ENCODE measurements around the gene RPS6KA5. TPM values are rescaled to one million over a fixed set of nuclear protein-coding genes. Genes with fewer than 3 reads are reported as not detected.

The RPS6KA5 gene
- total RNA-seq, 1 experiment from 2014 or later: 2.6 TPM

- DNase-seq (ENCODE audit: low read depth, low spot score) (no peak), ATAC-seq (no peak)
- H3K27ac ChIP-seq (ENCODE audit: low read length): no peak overlapping the region
- TF ChIP-seq SIN3A (IDR thresholded peaks at IDR 0.05; ENCODE audit: borderline replicate concordance, insufficient read depth, low read depth, low read length): no peak
- no peak for TF ChIP-seq REST (IDR thresholded peaks at IDR 0.05; ENCODE audit: insufficient read depth in 1 of 2, low read depth in 2 of 2, low read length in 1 of 2)
- no peak for TF ChIP-seq POLR2AphosphoS5 (IDR thresholded peaks at IDR 0.05; ENCODE audit: low read depth, low read length)
- no peak for TF ChIP-seq TCF7L2 (IDR thresholded peaks at IDR 0.05; ENCODE audit: low read depth, low read length)
- TF ChIP-seq CTCF (IDR thresholded peaks at IDR 0.05): no peak
- no peaks in the 10 kb centered on the region for H3K9me3 ChIP-seq (ENCODE audit: control insufficient read depth, insufficient read depth, low read depth, low read length)
- BruUV-seq (replicated peaks): no TSS peak
- no peaks in the 10 kb centered on the region for H3K36me3 ChIP-seq (ENCODE audit: control insufficient read depth, insufficient read depth, low read length)
- ChIA-PET CTCF (no interaction called here), POLR2A (no interaction called here)
- no peaks in the 10 kb centered on the region for H3K27me3 ChIP-seq (ENCODE audit: control insufficient read depth, insufficient read depth, low read length)
- no peak overlapping the region for H3K4me3 ChIP-seq (ENCODE audit: low read depth in 2 of 2, low read length in 2 of 2)
- intact Hi-C loops (cut with micrococcal nuclease; ENCODE audit: unreplicated experiment) (no loop called here), in situ Hi-C loops (cut with HindIII; ENCODE audit: low pct_unique_long_range_greater_than_20kb, low sequenced_read_pairs) (no loop called here)
- no peaks in the 10 kb centered on the region for H3K4me1 ChIP-seq (ENCODE audit: control insufficient read depth, insufficient read depth, low read length)
These were observed 84.3 kb downstream of the RPS6KA5 start for GRCh38 chr14:90976101-90976500.

GRCh38 chr14:90971687-90972086 is 88.8 kb downstream of the RPS6KA5 start:
- POLR2A ChIA-PET: no interaction called here

GRCh38 chr14:90970167-90970600 is 90.3 kb downstream of the RPS6KA5 start:
- no peak for ATAC-seq
- Histone ChIP-seq H3K27ac (ENCODE audit: low read length) (no peak overlapping the region), H3K27me3 (ENCODE audit: control insufficient read depth, insufficient read depth, low read length) (no peaks in the 10 kb centered on the region), H3K4me3 (ENCODE audit: low read depth in 2 of 2, low read length in 2 of 2) (no peak overlapping the region), H3K4me1 (ENCODE audit: control insufficient read depth, insufficient read depth, low read length) (no peaks in the 10 kb centered on the region), H3K9me3 (ENCODE audit: control insufficient read depth, insufficient read depth, low read depth, low read length) (no peaks in the 10 kb centered on the region), H3K36me3 (ENCODE audit: control insufficient read depth, insufficient read depth, low read length) (no peaks in the 10 kb centered on the region)
- BruUV-seq (replicated peaks): no TSS peak
- no peak for DNase-seq (ENCODE audit: low read depth, low spot score)
- in situ Hi-C loops (cut with HindIII; ENCODE audit: low pct_unique_long_range_greater_than_20kb, low sequenced_read_pairs): no loop called here
- ChIA-PET CTCF (no interaction called here), POLR2A (no interaction called here)
- TF ChIP-seq POLR2AphosphoS5 (IDR thresholded peaks at IDR 0.05; ENCODE audit: low read depth, low read length) (no peak), SIN3A (IDR thresholded peaks at IDR 0.05; ENCODE audit: borderline replicate concordance, insufficient read depth, low read depth, low read length) (no peak), TCF7L2 (IDR thresholded peaks at IDR 0.05; ENCODE audit: low read depth, low read length) (no peak)
- intact Hi-C loops (cut with micrococcal nuclease; ENCODE audit: unreplicated experiment): no loop called here

More at GRCh38 chr14:90971687-90972086, 88.8 kb downstream of the RPS6KA5 start:
- H3K27me3 ChIP-seq (ENCODE audit: control insufficient read depth, insufficient read depth, low read length): no peaks in the 10 kb centered on the region
- CTCF ChIA-PET: no interaction called here
- TF ChIP-seq POLR2AphosphoS5 (IDR thresholded peaks at IDR 0.05; ENCODE audit: low read depth, low read length): no peak
- TF ChIP-seq SIN3A (IDR thresholded peaks at IDR 0.05; ENCODE audit: borderline replicate concordance, insufficient read depth, low read depth, low read length): no peak
- H3K9me3 ChIP-seq (ENCODE audit: control insufficient read depth, insufficient read depth, low read depth, low read length): no peaks in the 10 kb centered on the region
- no peaks in the 10 kb centered on the region for H3K4me1 ChIP-seq (ENCODE audit: control insufficient read depth, insufficient read depth, low read length)
- in situ Hi-C loops (cut with HindIII; ENCODE audit: low pct_unique_long_range_greater_than_20kb, low sequenced_read_pairs) (no loop called here), intact Hi-C loops (cut with micrococcal nuclease; ENCODE audit: unreplicated experiment) (no loop called here)
- no peaks in the 10 kb centered on the region for H3K36me3 ChIP-seq (ENCODE audit: control insufficient read depth, insufficient read depth, low read length)
- ATAC-seq (no peak), DNase-seq (ENCODE audit: low read depth, low spot score) (no peak)
- H3K4me3 ChIP-seq (ENCODE audit: low read depth in 2 of 2, low read length in 2 of 2): no peak overlapping the region
- BruUV-seq (replicated peaks): no TSS peak
- no peak overlapping the region for H3K27ac ChIP-seq (ENCODE audit: low read length)
